AG09319 (cell line): Measurements from ENCODE around the gene REM1.
A peak's percentile ranks its signal among the peaks of the same experiment; 100 is the strongest.

Experiments
- DNase-seq: peaks from one replicate; pipeline ENCODE4 v3.0.0-alpha.2; 2010; ENCODE audit warnings: low read depth; ENCODE audit errors: extremely low read depth
- CTCF ChIP-seq: IDR thresholded peaks from 2 replicates; pipeline ENCODE4 v1.5.1; 2011; ENCODE audit warnings: low read depth, mild to moderate bottlenecking, inconsistent platforms, low read length, moderate library complexity

The REM1 gene

GRCh38 chr20:31490752-31491151 is 15.7 kb downstream of the REM1 start:
- TF ChIP-seq CTCF, result no peak
- no peak for DNase-seq

DNA sequence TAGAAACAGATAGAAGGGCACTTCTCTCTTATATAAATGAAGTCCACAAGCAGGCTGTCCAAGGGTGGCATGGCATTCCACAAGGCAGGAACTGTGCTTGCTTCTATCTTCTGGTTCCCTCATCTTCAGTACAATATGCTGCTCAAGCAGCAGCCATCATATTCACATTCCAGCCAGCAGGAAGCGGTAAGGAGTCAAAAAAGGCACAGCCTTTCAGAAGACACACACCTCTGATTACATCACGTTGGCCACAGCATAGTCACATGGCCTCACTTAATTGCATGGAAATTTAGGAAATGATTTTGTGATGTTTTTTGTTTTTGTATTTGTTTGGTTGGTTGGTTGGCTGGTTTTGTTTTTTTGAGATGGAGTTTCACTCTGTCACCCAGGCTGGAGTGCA is 19.0 kb downstream of the REM1 start:
- TF ChIP-seq CTCF, result peak; percentile 40
- DNase-seq, result no peak

DNA sequence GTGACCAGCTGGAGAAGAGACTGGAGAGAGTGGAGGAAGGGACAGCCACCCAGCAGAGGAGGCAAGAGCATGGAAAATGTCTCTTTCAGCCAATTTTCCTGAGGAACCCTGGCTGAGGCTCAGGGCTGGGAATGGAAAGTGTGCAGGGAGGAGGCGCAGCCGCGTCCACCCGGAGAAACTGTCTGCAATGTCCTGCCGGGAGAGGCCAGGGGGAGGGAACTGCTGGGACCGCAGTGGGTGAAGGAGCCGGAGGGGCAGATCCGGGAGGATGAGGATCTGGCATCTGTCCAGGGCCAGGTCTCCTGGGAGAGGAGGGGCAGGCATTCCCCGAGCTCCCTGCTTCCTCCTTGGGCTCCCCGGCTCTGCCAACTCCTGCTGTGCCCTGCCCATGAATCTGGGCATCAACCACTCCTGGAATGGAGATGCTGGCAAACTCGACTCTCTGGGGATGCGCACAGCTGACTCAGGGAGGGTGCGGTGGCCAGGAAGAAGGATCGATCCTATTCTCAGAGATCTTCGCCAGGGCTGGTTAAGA is 21.7 kb downstream of the REM1 start:
- no peak for DNase-seq
- TF ChIP-seq CTCF, result no peak

DNA sequence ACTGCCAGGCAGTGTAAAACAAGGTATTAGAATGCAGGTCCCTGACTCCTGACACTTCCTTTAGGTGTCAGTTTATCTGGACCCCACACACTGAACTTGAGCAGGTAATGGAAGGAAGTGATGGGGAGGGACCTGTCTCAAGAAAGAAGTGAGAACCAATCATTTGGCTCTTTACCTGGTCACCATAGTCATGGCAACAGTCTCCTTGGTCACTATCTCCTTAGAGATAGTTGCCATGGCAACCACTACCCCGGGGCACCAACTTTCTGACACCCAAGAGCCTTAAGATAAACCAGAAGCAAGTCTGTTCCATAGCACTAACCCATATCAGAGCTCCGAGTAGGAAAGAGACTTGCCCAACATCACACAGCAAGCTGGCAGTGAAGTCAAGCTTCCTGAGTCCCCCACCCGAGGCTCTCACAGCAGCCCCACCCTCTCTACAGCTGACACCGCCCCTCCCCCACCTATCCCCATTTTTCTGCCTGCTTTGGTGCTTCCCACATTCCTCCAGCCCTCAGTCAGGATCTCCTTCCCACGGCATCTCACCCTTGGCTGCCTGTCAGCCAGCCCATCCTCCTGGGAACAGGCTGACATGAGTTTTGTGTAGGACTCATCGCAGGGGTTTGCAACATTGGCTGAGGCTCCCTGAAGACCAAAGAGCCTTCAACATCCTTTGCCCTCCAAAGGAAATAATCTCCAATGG is 22.9 kb downstream of the REM1 start:
- TF ChIP-seq CTCF, result no peak
- no peak for DNase-seq

- TF ChIP-seq CTCF, result no peak
- no peak for DNase-seq
These were observed 25.4 kb downstream of the REM1 start for GRCh38 chr20:31500527-31500926.

GRCh38 chr20:31502884-31503673 is 28.0 kb downstream of the REM1 start:
- peak; percentile 38 for DNase-seq
- peak; percentile 85 for TF ChIP-seq CTCF

- TF ChIP-seq CTCF, result no peak
- no peak for DNase-seq
These were observed 30.8 kb downstream of the REM1 start for GRCh38 chr20:31505903-31506302.
